ENCODE data around the gene PHF2.

DNA sequence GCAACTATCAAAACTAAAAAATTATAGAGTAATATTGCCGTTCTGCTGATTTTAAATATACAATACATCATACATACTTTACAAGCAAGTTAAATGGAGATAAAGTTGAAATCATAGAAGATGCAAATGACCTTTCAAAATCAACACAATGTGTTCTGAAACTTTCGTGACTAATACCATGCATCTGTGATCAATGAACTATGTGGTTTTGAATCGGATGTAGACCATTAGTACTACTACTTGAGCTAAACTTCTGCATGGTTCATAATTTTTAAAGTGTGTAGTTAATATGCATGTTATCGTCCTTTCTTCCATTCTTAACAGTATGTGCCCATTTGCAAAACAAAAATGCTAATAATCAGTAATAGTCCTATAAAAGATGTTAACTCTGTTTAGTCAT, 11.3 kb upstream of the PHF2 start:
- TF ChIP-seq CTCF (conservative IDR thresholded peaks at IDR 0.05; ENCODE audit: low read depth in 2 of 2) (no peak), REST (IDR thresholded peaks at IDR 0.05; ENCODE audit: unreplicated experiment) (no peak), POLR2AphosphoS5 (IDR thresholded peaks at IDR 0.05; ENCODE audit: low read depth) (no peak), EZH2 (IDR thresholded peaks at IDR 0.05; ENCODE audit: low read depth, unreplicated experiment) (no peak), EZH2phosphoT487 (IDR thresholded peaks at IDR 0.05; ENCODE audit: unreplicated experiment) (no peak), ZNF331 (CRISPR knock-in tag; IDR thresholded peaks at IDR 0.05; ENCODE audit: low read depth) (no peak), JUNB (IDR thresholded peaks at IDR 0.05; ENCODE audit: unreplicated experiment) (no peak), CREB1 (CRISPR knock-in tag; IDR thresholded peaks at IDR 0.05; ENCODE audit: low read depth) (no peak), NANOG (IDR thresholded peaks at IDR 0.05; ENCODE audit: borderline replicate concordance) (no peak)
